Stimulated activated CD4-positive, alpha-beta T cell treated with anti-CD3 and anti-CD28 coated beads, Interleukin-15, amount 100 ng/mL, for 48 hours (primary cell): ENCODE measurements around the gene RNF144B.

ENCODE experiments used
- DNase-seq, 2 donors: peaks; one replicate each; pipeline ENCODE4 v3.0.0-alpha.2; 2020; ENCODE audit warnings: low read depth in 2 of 2

The RNF144B gene

DNA sequence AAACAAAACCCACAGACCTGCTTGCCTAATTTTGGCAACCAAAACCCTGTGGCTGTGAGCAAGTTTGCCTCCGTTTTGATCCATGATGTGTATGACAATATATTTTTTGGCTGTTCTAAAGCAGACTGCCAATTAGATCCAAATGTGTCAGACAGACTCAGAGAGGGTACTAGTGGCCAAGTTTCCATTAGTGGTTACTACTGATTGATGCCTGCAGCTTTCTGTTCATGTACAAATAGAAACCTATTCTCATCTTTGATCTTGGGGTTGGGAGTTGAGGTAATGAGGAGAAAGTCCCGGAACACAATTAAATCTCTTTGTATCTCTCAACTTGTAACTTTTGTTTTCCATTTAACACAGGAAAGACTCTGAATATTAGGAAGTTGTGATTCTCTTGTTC lies 100.9 kb downstream of the RNF144B start:
- no peak for DNase-seq

DNA sequence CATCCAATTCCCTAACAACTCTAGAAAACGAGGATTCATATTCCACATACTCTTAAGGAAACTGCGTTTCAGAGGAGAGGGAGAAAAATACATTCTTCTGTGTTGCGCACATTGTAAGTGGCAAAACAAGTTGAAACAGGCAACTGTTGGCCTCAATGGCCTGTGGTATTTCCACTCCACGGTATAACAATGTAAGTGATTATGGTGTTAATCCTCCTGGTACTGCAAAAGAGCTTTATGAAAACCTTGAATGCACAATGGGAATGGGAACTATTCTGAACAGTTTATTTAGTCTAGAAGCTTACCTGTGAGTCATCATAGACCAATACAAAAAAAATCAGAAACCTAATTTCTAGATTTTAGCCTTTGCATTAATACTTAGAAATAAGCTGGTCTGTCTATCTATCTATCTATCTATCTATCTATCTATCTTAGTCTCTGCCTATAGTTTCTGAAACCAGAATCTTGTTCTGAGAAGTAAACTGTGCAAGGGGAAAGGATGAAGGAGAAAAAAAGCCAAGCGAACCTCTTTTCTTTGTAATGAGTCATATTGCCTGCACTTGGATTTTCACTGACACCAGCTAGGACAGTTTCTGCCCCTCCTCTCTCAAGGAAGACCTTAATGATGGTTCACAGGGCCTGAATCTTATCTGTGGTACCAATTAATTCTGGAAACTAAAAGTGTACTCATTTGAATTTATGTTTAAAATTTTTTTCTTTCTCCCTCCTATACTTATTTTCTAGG lies 101.5 kb downstream of the RNF144B start:
- DNase-seq = no peak

DNA sequence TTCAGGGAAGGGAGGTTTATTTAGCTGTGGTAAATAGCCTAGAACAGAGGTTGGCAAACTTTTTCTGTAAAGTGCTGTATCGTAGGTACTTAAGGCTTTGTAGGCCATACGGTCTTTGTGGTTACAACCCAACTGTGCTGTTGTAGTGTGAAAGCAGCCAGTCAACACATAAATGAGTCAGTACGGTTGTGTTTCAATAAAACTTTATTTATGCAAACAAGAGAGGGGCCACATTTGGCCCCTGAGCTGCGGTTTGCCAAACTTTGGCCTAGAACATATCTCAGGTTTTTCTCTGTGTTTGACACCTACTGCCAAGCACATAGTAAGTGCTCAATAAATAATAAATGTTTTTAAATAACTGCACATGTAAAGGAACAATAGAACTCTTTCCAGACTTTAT lies 102.2 kb downstream of the RNF144B start:
- no peak for DNase-seq

DNA sequence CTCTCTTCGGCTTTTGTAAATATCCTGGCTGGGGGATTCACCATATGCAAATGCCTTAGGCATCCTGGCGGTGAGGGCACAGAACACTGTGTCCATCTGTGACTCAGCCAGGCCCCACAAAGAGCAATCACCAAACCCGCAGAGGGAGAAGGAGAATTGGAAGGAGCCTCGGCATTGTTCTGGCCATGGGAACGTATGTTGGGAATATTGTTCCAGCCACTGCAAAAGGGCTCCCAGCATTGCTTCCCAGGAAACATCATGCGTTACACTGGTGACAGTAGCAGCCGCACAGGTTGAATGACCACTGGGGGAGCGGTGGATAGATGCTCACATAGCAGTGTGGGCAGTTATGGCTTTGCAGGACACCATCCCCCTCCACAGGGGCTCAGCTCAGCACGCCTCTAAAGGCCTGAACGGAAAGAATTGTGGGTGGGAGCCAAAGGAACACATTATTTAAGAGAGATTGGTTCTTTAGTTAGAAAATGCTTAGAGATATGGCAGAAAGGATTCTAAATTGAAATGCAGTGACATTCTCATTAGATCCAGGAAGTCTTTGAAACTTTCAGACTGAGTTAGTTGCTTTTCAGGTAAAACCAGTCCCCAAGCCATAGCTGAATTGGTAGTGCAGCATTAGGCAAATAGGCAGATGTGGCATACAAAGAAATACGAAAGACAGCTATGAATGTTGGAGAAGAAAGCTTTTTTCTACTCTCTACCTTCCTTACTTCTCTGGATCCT lies 104.3 kb downstream of the RNF144B start:
- DNase-seq = no peak

DNA sequence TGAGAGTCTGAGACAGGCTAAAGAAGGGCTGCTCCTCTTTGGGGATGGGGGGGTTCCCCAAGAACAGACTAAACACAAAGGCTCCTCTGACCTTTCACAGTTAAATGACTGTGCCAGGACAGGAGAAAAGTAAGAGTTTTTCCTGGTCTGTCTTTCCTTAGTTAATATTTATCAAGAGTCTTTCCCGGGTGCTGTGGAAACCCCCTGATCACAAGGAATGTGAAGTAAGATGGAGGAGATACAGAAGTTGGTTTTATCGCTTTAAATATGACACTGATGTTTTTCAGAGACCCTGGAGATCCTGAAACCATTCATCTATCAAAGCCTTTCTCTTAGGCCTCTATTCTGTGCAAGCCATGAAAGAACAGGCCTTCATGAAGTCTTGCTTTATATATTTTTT lies 105.8 kb downstream of the RNF144B start:
- DNase-seq = no peak

DNA sequence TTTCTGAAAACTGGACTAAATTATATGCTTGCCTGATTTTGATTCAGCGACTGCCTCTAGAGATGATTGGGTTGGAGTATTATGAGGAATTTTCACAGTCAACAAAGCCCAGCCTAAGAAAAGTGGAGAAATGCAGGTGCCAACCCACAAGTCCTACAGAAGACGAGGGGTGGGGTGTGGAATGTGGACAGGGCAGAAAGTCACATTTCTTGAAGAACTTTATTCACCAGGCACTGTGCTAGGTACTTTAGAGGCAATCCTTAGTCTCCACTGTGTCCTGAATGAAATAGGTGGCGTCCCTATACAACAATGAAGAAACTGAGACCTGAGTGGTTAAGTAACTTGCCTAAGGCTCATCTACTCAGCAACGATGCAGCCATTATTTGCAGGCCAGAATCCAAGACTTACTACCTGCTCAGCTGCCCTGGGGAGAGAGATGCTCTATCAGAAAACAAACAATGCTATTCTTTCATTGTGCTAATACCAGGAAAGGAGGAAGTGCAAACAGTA lies 106.3 kb downstream of the RNF144B start:
- no peak for DNase-seq

DNA sequence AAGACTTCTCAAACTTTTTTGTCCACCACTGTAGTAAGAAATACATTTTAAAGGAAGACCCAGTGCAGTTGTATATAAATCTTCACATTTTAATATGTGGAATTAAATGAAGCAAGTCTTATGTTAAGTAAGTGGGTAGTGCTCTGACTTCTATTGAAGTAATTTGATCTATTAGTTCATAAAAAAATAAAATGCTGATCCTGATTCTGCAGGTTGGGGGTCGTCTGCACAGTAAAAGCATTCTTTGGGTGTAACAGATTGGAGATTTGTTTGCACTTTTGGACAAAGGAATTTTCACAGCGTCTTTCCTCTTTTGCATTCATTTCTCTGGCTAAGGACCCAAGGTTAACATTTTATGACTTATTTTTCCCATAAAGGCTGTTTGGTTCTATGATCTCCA lies 106.8 kb downstream of the RNF144B start:
- DNase-seq = no peak

DNA sequence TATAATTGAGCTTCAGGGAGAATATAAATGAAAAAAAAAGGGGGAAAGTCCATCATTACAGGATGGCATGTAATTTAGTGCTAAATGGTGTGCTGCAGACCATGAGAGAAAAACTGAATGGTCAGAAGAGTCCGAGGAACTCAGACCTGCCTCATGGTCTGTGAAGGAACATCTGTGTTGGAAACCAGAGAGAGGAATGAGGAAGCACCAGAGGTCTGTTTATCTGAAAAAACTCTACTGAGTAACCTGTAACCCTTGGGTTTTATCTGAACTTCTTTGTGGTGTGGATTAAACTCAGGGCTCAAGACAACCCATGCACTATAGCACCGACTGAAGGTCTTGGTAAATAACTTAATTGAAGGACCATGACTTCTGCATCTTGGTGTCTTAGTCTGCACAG lies 108.1 kb downstream of the RNF144B start:
- no peak for DNase-seq

DNA sequence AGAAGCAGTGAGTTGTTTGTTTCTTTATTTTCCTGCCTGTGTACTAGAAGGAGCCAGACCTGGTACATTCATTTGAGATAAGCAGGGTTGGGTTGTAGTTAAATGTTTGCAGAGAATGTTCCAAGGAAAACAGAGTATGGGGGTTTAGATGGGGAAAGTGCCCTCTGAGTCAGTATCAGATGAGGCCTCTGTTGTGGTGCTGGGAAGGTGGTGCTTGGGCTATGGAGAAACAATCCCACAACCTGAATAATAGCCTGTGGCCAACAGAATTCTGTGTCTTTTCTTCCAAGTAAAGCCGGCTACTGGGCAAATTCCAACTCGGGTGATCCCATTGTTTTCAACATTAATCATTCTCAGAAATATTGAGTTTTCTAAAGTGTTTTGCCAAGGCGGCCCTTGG lies 109.3 kb downstream of the RNF144B start:
- DNase-seq = no peak

DNA sequence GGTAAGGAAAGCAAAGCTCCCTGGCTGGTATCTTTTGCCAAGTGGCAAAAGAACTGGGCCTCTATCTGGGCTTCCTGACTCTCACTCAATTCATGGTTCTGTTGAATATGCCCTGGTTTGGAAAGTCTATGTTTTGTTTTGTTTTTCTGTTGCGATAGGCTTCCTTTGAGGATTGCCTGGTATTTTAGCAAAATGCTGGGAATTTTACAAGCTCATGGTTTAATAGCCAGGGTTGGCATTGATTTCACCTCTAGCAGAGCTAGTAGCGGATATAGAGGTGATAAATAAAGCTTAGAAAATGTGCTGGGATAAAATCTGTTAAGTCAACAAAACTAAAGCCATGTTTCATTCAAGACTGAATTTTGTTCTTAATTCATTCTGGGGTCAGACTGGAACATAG lies 109.9 kb downstream of the RNF144B start:
- DNase-seq = no peak

DNA sequence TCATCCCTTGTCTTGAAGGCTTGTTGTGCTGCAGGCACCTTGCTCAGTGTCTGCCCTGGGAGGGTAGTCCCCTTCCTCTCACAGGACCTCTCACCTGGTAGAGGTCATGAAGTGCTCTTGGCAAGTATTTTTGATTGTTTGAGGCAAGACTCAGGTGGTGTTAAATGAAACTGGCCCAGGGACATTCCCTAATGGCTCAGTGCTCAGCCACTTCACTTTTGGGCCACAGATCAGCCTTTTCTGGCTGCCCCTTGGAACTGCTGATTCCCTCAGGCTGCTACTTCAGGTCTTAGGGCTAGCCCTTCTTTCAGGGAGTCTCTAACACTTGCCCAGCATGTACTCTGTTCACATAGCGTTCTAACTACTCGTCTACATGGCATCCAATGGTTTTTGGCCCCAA lies 111.3 kb downstream of the RNF144B start:
- no peak for DNase-seq

DNA sequence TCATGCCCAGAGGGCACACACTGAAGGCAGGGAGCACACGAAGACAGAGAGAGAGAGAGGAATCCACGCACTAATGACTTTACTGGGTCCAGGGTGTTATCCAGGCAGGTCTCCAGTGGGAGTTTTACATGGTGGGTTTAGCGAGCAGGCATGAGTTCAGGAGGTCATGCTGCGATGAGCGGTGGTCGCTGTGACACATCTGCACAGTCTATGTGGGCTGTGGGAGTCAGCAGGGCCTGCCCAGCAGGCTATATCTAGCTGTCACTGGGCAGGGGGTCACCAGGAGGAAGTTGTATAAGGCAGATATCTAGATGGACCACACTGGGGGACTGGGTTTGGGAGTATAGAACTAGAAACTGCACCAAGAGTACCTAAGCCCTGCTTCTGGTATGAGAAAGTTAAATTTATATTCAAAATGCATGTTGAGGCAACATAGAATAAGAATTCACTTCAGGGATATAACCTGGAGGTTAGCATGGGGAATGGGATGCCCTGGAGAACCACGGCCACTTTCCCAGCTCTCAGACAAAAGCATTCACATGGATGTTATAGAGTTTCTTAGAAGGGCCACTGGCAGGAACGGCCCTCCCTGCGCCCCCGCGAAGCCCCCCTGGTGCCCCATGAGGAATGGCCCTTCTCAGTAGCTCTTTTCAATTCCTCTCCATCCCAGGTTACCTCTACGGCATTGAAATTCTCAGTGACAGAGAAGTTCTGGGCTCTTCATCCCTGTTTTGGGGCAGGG lies 113.9 kb downstream of the RNF144B start:
- no peak for DNase-seq

DNA sequence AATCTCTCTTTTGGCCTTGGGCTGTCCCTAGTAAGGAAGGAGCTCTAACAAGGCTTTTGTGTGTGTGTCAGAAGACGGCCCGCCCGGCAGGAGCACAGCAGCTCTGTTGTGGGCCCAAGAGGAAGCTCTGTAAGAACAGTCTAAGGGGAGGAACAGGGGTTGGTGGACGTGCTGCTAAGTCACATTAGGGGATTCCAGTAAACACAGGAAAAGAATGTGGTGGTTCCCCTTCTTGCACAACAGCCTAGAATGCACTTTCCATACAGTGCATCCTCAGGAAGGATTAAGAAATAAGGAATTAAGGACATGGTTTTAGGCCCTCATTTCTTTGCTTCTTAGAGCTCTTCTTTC lies 114.5 kb downstream of the RNF144B start:
- no peak for DNase-seq

DNA sequence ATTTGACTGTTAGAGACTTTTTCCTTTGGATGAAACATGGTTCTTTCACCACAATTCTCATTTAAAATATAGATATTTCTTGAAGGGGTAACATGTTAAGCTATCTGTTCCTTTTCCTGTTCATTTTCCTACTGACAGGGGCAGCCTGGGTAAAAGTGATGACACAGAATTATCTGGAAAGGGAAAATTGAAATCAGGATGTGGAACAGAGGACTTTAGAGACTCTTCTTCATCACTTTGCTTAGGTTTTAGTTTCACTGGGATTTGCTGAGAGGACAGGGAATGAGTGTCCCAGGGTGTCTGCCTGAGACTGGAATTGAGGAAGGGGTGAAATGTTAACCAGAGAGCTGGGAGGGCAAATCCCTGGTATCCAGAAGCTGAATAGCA lies 116.0 kb downstream of the RNF144B start:
- DNase-seq = no peak

DNA sequence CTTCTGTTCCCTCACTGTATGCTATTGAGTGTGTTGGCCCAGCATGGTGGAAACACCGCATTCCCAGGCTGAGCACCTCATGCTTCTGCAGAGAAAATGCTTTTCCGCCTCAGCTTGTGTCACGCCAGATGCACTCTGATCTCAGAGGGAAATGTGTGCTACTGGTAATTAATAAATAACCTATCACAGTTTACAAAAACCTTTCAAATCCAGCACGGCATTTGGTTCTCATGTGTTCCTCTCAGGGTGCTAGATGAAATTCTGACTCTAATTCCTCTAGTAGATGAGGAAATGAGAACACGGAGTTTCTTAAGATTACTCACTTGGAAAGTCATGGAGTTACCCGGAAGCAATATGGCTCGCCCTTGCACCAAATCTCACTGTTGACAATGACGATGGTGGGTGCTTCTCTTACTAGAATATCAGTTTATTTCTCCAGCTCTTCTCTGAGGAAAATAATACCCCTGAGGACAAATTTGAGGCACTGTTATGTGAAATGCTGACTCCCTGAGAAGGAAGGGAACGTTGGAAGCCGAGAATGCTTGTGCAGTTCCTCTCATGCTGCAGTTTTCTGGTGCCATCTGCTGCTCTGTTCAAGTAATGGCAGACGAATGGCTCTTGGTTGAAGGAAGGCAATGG lies 116.6 kb downstream of the RNF144B start:
- no peak for DNase-seq

DNA sequence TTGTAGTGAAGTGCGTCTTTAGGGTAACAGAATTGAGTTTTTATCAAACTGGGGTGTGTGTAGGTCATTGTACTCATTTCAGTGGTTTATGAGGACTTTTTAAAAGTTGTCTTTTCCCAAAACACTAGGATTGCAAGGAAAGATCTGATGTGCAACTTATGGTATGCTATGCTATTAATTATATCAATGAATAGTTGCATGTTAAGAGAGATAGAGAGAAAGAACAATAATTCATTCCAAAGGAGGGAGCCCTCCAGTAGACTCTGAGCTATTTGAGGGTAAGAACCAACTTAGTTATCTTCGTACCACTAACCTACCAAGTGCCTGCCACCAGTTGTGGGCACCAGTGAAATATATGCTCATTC lies 117.1 kb downstream of the RNF144B start:
- DNase-seq = no peak

DNA sequence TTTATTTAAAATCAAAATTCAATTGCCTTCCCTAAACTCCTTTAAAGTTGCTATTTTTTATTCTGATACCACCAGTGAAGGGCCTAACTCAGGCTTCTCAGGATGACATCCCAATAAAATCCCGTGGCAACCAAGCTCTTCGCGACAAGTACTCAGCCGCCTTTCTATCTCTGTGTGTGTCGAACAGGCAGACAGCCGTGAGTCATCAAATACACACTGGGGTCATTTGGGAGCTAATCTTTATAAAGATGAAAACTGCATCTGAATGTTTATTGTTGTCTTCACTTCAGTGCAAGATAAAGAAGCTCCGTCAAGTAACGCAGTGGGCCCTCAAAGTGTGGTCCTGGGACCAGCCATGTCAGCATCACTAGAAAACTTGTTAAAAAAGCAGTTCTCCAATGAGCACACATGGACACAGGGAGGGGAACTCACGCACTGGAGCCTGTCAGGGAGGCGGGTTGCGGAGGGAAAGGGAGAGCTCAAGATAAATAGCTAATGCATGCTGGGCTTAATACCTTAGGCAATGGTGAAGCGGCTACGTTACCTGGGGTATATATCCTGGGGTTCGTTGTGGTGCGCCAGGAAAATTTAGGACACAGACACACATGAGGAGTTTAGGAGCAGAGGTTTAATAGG lies 119.3 kb downstream of the RNF144B start:
- no peak for DNase-seq

DNA sequence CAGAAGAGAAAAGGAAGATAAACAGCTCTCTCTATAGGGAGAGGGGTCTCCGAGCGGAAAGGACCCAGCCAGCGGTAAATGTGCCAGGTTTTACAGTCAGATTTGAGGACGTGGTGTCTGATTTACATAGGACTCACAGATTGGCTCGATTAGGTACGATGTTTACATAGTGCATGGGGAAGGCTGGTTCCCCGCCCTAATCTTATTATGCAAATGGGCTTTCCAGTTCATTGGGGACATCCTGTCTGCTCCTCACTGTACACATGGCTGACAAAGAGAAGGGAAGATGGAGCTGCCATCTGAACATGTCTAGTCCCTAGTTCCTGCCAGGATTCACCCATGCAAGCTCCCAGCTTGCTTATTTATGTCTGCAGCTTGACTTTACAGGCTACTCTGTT lies 119.9 kb downstream of the RNF144B start:
- DNase-seq = no peak

DNA sequence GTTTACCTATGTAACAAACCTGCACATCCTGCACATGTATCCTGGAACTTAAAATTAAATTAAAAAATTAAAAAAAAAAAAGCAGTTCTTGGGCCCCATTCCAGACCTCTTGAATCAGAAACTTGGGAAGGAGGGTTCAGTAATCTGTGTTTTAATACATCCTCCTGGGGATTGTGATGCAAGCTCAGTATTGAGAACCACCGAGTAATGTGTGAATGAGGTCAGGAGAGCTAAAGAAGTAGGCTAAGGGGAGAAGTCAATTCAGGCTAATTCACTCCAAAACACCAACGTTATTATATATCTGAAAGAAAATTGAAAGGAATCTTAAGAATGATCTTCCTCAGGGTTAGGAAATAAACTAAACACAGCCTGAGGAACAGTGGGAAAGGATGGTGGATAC lies 120.4 kb downstream of the RNF144B start:
- DNase-seq = no peak

DNA sequence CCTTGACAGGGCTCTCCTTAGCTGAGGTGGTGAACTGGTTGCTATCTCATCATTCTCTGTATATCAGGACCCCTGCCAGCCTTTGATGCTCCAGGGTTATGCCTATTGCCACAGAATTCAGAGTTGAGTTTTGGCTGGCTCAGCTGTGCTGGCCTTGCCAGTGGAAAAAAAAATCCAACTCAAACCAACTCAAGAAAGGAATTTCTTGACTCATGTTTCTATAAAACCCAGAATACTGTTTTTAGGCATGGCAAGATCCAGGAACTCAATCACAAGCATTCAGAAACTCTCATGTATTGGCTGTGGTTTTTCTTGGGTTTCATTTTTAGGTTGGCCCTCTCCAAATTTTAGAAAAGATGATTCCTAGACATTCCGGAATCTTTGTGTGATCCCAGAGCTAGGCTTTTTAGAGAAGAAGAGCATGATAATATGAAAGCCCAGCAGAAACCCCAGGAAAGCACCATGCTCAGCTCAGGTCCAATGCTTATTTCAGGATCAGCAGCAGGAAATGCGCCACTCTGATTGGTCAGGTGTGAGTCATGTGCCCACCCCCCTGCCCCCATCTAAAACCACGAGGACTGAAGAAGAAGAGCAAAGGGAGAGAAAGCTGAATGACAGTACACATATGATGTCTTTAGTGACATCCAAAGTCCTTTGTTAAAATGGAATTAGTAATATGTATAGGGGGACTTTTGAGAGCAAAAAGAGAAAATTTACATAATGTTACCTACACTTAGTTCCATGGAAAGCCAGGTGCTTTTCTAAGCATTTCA lies 122.9 kb downstream of the RNF144B start:
- peak; percentile 18 to 39 for DNase-seq

DNA sequence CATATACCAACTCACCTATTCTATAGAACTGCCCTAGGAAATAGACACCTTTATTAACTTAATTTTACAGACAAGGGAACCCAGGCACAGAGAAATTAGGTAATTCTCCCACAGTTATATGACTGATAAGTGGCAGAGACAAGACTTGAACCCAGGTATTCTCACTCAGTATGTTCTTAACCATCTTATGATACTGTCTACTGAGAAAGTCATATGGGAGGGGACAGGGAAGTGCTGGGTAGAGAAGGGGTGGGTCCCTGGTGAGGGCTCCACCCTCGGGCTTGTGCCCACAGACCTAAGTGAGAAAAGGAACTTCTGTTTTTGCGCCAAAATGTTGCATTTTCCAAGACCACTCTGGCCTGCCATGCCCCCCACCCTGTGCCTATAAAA lies 123.5 kb downstream of the RNF144B start:
- DNase-seq = no peak
